CD4-positive, alpha-beta memory T cell (primary cell): ENCODE data around the gene DCUN1D4. TPM values are rescaled to one million over a fixed set of nuclear protein-coding genes. Genes with fewer than 3 reads are reported as not detected.
"Not testable (repeated sequence)": the region's sequence is repeated elsewhere in the genome, so short reads cannot be mapped to it uniquely, and the experiment has no call there.

Experiments
- CTCF ChIA-PET: fragments of 350-600 bp; sonication (Branson Sonifier 250); formaldehyde crosslinking; loops from one replicate; lab custom pipeline; 2021; ENCODE audit warnings: inconsistent platforms; ENCODE audit not compliant: partially characterized antibody; lab: Charles Lee
- POLR2A ChIA-PET: fragments of 350-600 bp; sonication (Branson Sonifier 250); formaldehyde crosslinking; loops from one replicate; lab custom pipeline; 2021; ENCODE audit not compliant: partially characterized antibody; lab: Charles Lee
- DNase-seq, 5 donors: peaks; one replicate each; pipeline versions ENCODE4 v3.0.0 to v3.0.0-alpha.2; 2020 to 2022; ENCODE audit warnings: mixed read lengths in 1 of 5
- H3K27ac ChIP-seq: one replicate; pipeline ENCODE4 v1.7.0; 2013; ENCODE audit warnings: low read depth, low read length
- H3K27me3 ChIP-seq: 2 replicates; pipeline ENCODE4 v1.7.0; 2013; ENCODE audit warnings: mild to moderate bottlenecking, low read length, moderate library complexity; ENCODE audit not compliant: insufficient read depth
- H3K36me3 ChIP-seq: 2 replicates; pipeline ENCODE4 v1.7.0; 2013; ENCODE audit warnings: mild to moderate bottlenecking, low read length, moderate library complexity; ENCODE audit not compliant: insufficient read depth
- H3K4me1 ChIP-seq: 2 replicates; pipeline ENCODE4 v1.7.0; 2013; ENCODE audit warnings: mild to moderate bottlenecking, low read length, moderate library complexity; ENCODE audit not compliant: insufficient read depth
- H3K4me3 ChIP-seq, 2 donors: one replicate each; pipeline ENCODE4 v1.7.0; 2013; ENCODE audit warnings: low read length in 2 of 2, mild to moderate bottlenecking in 1 of 2
- H3K9me3 ChIP-seq, 2 donors: one replicate each; pipeline ENCODE4 v1.7.0; 2013; ENCODE audit warnings: low read length in 2 of 2, control low read depth in 1 of 2; ENCODE audit not compliant: control insufficient read depth in 1 of 2
- H3K27ac Mint-ChIP-seq, 7 donors: one replicate each; pipeline ENCODE4 v1.8.0; 2020 to 2021; ENCODE audit warnings: mixed read lengths in 7 of 7, mild to moderate bottlenecking in 6 of 7, inconsistent platforms in 3 of 7, moderate library complexity in 3 of 7
- H3K27me3 Mint-ChIP-seq, 2 donors: one replicate each; pipeline ENCODE4 v1.8.0; 2020 to 2021; ENCODE audit warnings: mixed read lengths in 2 of 2
- H3K36me3 Mint-ChIP-seq, 2 donors: one replicate each; pipeline ENCODE4 v1.8.0; 2020 to 2021; ENCODE audit warnings: mixed read lengths in 2 of 2, inconsistent platforms in 1 of 2, mild to moderate bottlenecking in 1 of 2
- H3K4me1 Mint-ChIP-seq, 4 donors: one replicate each; pipeline ENCODE4 v1.8.0; 2020 to 2021; ENCODE audit warnings: mixed read lengths in 4 of 4, mild to moderate bottlenecking in 1 of 4
- H3K4me3 Mint-ChIP-seq, 8 donors: one replicate each; pipeline ENCODE4 v1.8.0; 2020 to 2021; ENCODE audit warnings: mixed read lengths in 8 of 8, mild to moderate bottlenecking in 7 of 8, moderate library complexity in 6 of 8, inconsistent platforms in 3 of 8
- H3K9me3 Mint-ChIP-seq, 8 donors: one replicate each; pipeline ENCODE4 v1.8.0; 2020 to 2021; ENCODE audit warnings: mixed read lengths in 8 of 8, mild to moderate bottlenecking in 5 of 8, inconsistent platforms in 3 of 8, moderate library complexity in 1 of 8
- intact Hi-C: fragments of 100-400 bp; cut with micrococcal nuclease; formaldehyde crosslinking; loops from one replicate; pipeline ENCODE4 v1.15.1; 2023
- polyA plus RNA-seq, 2 donors: library from polyadenylated mRNA; unstranded; fragments of 300-500 nt; fragmentation: Illumina TruSeq; gene quantifications; one replicate each; pipeline ENCODE4 v1.2.3, GENCODE V29; 2021
- total RNA-seq, 2 experiments: library from RNA; stranded (reverse); gene quantifications; one replicate each; pipeline ENCODE4 v1.2.3, GENCODE V29; 2021

The DCUN1D4 gene
- total and polyA plus RNA-seq, 4 experiments from 2014 or later: 13.5 to 58.9 (median 38.2) TPM

DNA sequence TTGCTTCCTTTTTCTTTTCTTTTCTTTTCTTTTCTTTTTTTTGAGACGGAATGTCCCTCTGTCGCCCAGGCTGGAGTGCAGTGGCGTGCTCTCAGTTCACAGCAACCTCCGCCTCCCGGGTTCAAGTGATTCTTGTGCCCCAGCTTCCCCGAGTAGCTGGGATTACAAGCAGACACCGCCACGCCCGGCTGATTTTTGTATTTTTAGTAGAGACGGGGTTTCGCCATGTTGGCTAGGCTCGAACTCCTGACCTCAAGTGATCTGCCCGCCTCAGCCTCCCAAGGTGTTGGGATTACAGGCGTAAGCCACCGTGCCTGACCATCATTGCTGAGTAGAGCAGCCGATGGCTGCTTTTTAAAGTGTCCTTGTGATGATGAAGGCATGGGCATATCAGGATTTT, 50.4 kb downstream of the DCUN1D4 start:
- CTCF ChIA-PET, H3K9me3 Mint-ChIP-seq, H3K4me1 Mint-ChIP-seq, H3K27me3 Mint-ChIP-seq, H3K4me1 ChIP-seq, DNase-seq, H3K4me3 ChIP-seq, POLR2A ChIA-PET, H3K9me3 ChIP-seq, H3K27ac Mint-ChIP-seq, H3K4me3 Mint-ChIP-seq, H3K27ac ChIP-seq, H3K27me3 ChIP-seq: not testable (repeated sequence)
- H3K36me3 Mint-ChIP-seq: peaks cover 41 to 52% of the 10 kb centered on the region in 2 donors
- peaks cover 12% of the 10 kb centered on the region for H3K36me3 ChIP-seq
- intact Hi-C loops: loop anchor here (10.0 kb wide), 1 partner anchor 771 kb away; no protein-coding TSS in a partner anchor

DNA sequence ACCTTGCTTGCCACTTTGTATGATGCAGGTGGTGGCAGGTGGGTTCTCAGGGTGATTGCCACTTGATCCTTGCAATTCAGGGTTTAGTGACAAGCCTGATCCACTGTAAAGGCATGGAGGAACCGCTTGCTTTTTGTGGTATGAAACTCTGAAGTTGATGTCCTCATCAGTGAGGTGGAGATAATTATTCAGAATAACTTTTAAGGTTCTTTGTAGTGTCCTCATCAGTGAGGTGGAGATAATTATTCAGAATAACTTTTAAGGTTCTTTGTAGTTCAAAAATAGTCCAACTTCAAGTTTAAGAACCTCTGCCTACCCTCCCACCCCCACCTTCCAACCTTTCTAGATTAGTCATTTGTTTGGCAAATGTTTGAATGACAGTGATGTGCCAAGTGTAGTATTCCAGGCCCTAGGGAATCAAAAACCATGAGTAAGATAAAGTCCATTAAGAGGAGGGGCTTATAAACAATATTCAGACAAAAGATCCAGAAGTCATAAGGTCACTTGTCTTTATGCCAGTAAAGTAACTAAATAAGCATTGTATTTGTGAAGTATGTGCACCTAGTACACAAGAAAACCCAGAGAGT, 51.2 kb downstream of the DCUN1D4 start:
- Mint-ChIP-seq H3K4me3 (no peak overlapping the region), H3K36me3 (peaks cover 43 to 54% of the 10 kb centered on the region in 2 donors), H3K27ac (peak overlapping the region in 2 of 7 donors; percentile 17 to 33), H3K27me3 (no peaks in the 10 kb centered on the region), H3K9me3 (no peaks in the 10 kb centered on the region), H3K4me1 (peaks cover 0 to 4% (median 2%) of the 10 kb centered on the region in 4 donors)
- no peaks in the 10 kb centered on the region for H3K4me1 ChIP-seq
- CTCF ChIA-PET: interaction anchor here (2.2 kb wide), 1 partner anchor 134 kb away, joined by 5 read pairs; no protein-coding TSS in a partner anchor
- H3K9me3 ChIP-seq: no peaks in the 10 kb centered on the region
- H3K27ac ChIP-seq: no peak overlapping the region
- H3K4me3 ChIP-seq: no peak overlapping the region
- peaks cover 13% of the 10 kb centered on the region for H3K36me3 ChIP-seq
- POLR2A ChIA-PET: no interaction called here
- no peak for DNase-seq
- no peaks in the 10 kb centered on the region for H3K27me3 ChIP-seq
- intact Hi-C loops: loop anchor here (10.0 kb wide), 1 partner anchor 771 kb away; no protein-coding TSS in a partner anchor

DNA sequence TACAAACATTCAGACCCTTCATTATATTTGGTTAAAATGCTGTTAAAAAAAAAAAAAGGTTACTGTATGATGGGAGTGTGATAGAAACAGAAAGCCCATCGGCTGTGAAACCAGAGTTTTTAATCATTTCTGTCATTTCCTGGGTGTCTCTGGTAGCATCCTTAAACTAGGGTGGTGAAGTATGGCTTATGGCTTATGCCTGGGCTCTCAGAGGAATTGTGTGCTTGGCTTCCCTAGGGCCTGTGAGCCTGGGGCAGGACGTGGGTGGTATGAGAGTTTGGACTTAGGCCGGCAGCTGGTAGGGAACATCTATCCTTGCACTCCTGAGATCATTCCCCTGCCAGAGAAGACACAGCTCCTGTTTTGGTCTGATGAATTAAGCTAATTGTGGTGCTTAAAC, 52.2 kb downstream of the DCUN1D4 start:
- Histone ChIP-seq H3K27me3 (no peaks in the 10 kb centered on the region), H3K36me3 (peaks cover 16% of the 10 kb centered on the region), H3K4me1 (no peaks in the 10 kb centered on the region), H3K9me3 (no peaks in the 10 kb centered on the region), H3K27ac (no peak overlapping the region), H3K4me3 (no peak overlapping the region)
- Mint-ChIP-seq H3K36me3 (peaks cover 38 to 55% of the 10 kb centered on the region in 2 donors), H3K4me3 (no peak overlapping the region), H3K27ac (peak overlapping the region in 2 of 7 donors; percentile 70 to 80), H3K4me1 (peaks cover 0 to 4% (median 2%) of the 10 kb centered on the region in 4 donors), H3K27me3 (no peaks in the 10 kb centered on the region), H3K9me3 (no peaks in the 10 kb centered on the region)
- POLR2A ChIA-PET: no interaction called here
- CTCF ChIA-PET: interaction anchor here (0.7 to 3.4 kb wide), 16 partner anchors 11 to 1747 kb away, joined by 3 to 19 read pairs (median 4); partner anchors contain the start of gene DCUN1D4
- intact Hi-C loops: loop anchor here (1.0 to 10.0 kb wide), 3 partner anchors 53 to 770 kb away; partner anchors contain the start of gene DCUN1D4
- no peak for DNase-seq

DNA sequence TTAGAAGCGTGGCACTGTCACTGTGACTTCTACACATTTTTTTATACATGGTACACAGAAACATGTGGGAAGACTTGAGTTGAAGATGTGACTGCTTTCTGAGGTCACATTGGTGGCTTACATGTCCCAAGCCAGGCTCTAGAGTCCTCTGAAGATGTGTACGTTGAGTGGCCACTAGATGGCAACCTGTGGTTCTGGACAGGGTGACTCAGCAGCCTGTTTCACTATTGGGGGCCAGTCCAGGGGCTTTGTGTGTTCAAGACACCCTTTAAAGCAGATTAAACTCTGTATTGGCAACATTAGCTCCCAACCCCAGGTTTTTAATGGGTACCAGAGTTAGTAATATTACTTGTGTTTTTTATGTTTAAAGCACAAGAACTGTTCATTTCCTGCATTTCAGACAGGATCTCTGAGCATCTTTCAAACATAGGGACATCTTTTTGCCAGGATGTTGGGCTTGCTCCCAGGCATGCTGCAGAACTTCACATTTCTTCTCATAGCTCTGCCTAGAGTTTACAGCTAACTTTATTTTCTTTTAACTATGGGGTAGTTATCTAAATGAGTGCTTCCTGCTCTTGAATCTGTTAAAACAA, 53.0 kb downstream of the DCUN1D4 start:
- Mint-ChIP-seq H3K27ac (peak overlapping the region in 1 of 7 donors; percentile 5), H3K36me3 (peaks cover 35 to 53% of the 10 kb centered on the region in 2 donors), H3K9me3 (no peaks in the 10 kb centered on the region), H3K4me1 (peaks cover 0 to 4% (median 2%) of the 10 kb centered on the region in 4 donors), H3K27me3 (no peaks in the 10 kb centered on the region), H3K4me3 (no peak overlapping the region)
- peak in 4 of 5 donors; percentile 22 to 39 (median 30) for DNase-seq
- no peaks in the 10 kb centered on the region for H3K4me1 ChIP-seq
- no peak overlapping the region for H3K4me3 ChIP-seq
- CTCF ChIA-PET: interaction anchor here (0.7 to 3.4 kb wide), 20 partner anchors 9 to 1746 kb away, joined by 3 to 19 read pairs (median 4); partner anchors contain the start of gene DCUN1D4
- no peak overlapping the region for H3K27ac ChIP-seq
- intact Hi-C loops: loop anchor here (1.0 to 10.0 kb wide), 3 partner anchors 54 to 769 kb away; partner anchors contain the start of gene DCUN1D4
- H3K36me3 ChIP-seq: peaks cover 12% of the 10 kb centered on the region
- POLR2A ChIA-PET: no interaction called here
- H3K27me3 ChIP-seq: no peaks in the 10 kb centered on the region
- H3K9me3 ChIP-seq: no peaks in the 10 kb centered on the region

DNA sequence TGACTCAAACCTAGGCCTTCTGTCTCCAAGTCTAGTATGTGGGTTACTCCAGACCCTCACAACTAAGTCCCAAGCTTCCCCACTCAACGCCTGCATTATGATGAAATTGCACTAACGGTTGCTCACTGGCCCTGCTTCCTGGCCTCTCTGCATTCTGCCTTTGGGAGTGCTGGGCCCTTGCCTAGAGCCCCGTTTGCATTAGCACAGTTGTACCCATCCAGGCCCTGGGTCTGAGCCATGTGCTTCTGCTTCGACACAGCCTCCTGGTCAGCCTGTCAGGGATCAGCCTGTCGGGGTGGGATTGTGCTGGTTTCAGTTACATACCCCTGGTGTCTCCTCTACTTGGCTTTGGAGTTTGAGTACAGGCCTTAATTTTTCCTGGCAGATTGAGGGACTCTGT, 58.4 kb downstream of the DCUN1D4 start:
- Mint-ChIP-seq H3K36me3 (peaks cover 46 to 74% of the 10 kb centered on the region in 2 donors), H3K9me3 (no peaks in the 10 kb centered on the region), H3K27ac (no peak overlapping the region), H3K27me3 (no peaks in the 10 kb centered on the region), H3K4me1 (peaks cover 0 to 3% (median 2%) of the 10 kb centered on the region in 4 donors), H3K4me3 (no peak overlapping the region)
- Histone ChIP-seq H3K27me3 (no peaks in the 10 kb centered on the region), H3K36me3 (peaks cover 5% of the 10 kb centered on the region), H3K27ac (no peak overlapping the region), H3K4me3 (no peak overlapping the region), H3K4me1 (no peaks in the 10 kb centered on the region), H3K9me3 (no peaks in the 10 kb centered on the region)
- ChIA-PET CTCF (no interaction called here), POLR2A (no interaction called here)
- no peak for DNase-seq
- intact Hi-C loops: no loop called here

DNA sequence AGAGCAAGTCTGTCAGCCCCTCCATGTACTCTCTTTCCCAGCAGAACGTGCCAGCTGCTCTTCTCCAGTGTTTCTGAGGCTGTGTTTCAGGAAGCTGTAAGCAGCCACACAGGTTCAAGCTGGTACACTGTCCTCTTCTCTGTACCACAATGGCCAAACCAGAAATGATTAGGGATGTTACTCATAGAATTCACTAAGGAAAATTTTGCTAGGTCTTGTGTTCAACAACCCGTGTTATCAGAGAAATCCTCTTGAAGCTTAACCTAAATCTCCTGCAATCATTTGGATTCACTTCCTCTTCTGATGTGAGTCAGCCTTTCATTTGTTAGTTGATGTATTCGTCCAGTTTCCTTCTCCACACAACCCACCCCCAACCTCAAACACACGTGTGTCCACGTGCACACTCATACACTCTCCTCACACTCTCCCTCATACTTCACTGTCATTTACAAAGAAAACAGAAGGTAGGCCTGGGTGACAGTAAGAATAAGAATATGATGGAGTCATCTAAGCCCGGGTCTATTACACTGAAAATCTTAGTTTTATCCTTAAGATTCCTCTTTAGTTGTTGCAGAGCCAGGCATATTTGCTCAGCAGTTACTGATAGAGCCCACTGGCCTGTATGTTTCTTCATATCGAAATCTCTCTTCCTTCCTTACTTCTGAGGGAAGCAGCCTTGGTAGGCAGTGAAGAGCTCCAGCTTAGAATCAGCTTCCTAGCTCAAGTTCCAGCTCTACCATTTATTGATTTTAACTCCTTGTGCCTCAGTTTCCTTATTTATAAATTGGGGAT, 63.4 kb downstream of the DCUN1D4 start:
- ChIA-PET POLR2A (interaction anchor here (1.2 kb wide), 1 partner anchor 64 kb away, joined by 3 read pairs; no protein-coding TSS in a partner anchor), CTCF (interaction anchor here (2.8 kb wide), 1 partner anchor 11 kb away, joined by 13 read pairs; no protein-coding TSS in a partner anchor)
- H3K9me3 ChIP-seq: no peaks in the 10 kb centered on the region
- Mint-ChIP-seq H3K36me3 (peaks cover 52 to 81% of the 10 kb centered on the region in 2 donors), H3K27ac (peak overlapping the region in 2 of 7 donors; percentile 25 to 58), H3K27me3 (no peaks in the 10 kb centered on the region), H3K9me3 (no peaks in the 10 kb centered on the region), H3K4me1 (peaks cover 0 to 3% (median 2%) of the 10 kb centered on the region in 4 donors), H3K4me3 (no peak overlapping the region)
- no peaks in the 10 kb centered on the region for H3K4me1 ChIP-seq
- no peak for DNase-seq
- no peak overlapping the region for H3K4me3 ChIP-seq
- H3K27me3 ChIP-seq: no peaks in the 10 kb centered on the region
- H3K27ac ChIP-seq: no peak overlapping the region
- H3K36me3 ChIP-seq: peaks cover 20% of the 10 kb centered on the region
- intact Hi-C loops: no loop called here
